Measurements from ENCODE around the gene TTLL10.

GRCh38 chr1:1199141-1199960, 25.7 kb downstream of the TTLL10 start:
- TF ChIP-seq CTCF (IDR thresholded peaks at IDR 0.05; ENCODE audit: low read depth, low read length, missing input control) (no peak), RAD21 (IDR thresholded peaks at IDR 0.05) (no peak), MAX (IDR thresholded peaks at IDR 0.05) (no peak)

All from liver (tissue), 3 donors.